SK-N-MC (cell line): ENCODE results near the gene PTPRN.
A peak's percentile ranks its signal among the peaks of the same experiment; 100 is the strongest.

Experiments used
- DNase-seq: peaks from one replicate; pipeline ENCODE4 v3.0.0-alpha.2; 2011; ENCODE audit warnings: low read depth, low spot score
- H3K27ac ChIP-seq: fragments of 200-600 bp; sonication (generic); 2 replicates; pipeline ENCODE4 v1.5.1; 2016; ENCODE audit warnings: mixed run types
- H3K36me3 ChIP-seq: fragments of 200-600 bp; sonication (generic); 2 replicates; pipeline ENCODE4 v1.6.1; 2017; ENCODE audit warnings: antibody characterized with exemption, low read length, mixed read lengths; ENCODE audit not compliant: insufficient read depth
- H3K4me3 ChIP-seq: fragments of 200-600 bp; sonication (generic); 2 replicates; pipeline ENCODE4 v1.5.1; 2016
- H3K9ac ChIP-seq: fragments of 200-600 bp; sonication (generic); 2 replicates; pipeline ENCODE4 v1.8.0; 2017; ENCODE audit warnings: mixed run types, mixed read lengths; ENCODE audit not compliant: insufficient read length
- H3K9me3 ChIP-seq: fragments of 200-600 bp; sonication (generic); 2 replicates; pipeline ENCODE4 v1.6.1; 2017; ENCODE audit warnings: low read depth, mild to moderate bottlenecking, antibody characterized with exemption, low read length, moderate library complexity, mixed read lengths
- EZH2 ChIP-seq: fragments of 200-600 bp; sonication (generic); IDR thresholded peaks from one replicate; pipeline ENCODE4 v1.6.1; 2017; ENCODE audit warnings: antibody characterized with exemption
- FOXP2 ChIP-seq: optimal IDR thresholded peaks from 2 replicates; pipeline ENCODE3; 2011; ENCODE audit warnings: mild to moderate bottlenecking, moderate library complexity; ENCODE audit not compliant: insufficient read depth; ENCODE audit errors: extremely low read length, control extremely low read depth
- POLR2AphosphoS5 ChIP-seq: IDR thresholded peaks from 2 replicates; pipeline ENCODE4 v1.6.1; 2012; ENCODE audit warnings: mild to moderate bottlenecking, low read depth, low read length, borderline replicate concordance

PTPRN gene

GRCh38 chr2:219248845-219249202 is 60.4 kb downstream of the PTPRN start:
- H3K4me3 ChIP-seq, result peak overlapping the region; percentile 34; the same call in 1 of the 2 replicates
- TF ChIP-seq POLR2AphosphoS5, result no peak
- no peak for TF ChIP-seq EZH2
- TF ChIP-seq FOXP2, result no peak
- DNase-seq, result no peak
- no peak overlapping the region for H3K9ac ChIP-seq
- H3K9me3 ChIP-seq, result no peaks in the 10 kb centered on the region
- no peaks in the 10 kb centered on the region; the same call in 1 of the 2 replicates for H3K36me3 ChIP-seq
- H3K27ac ChIP-seq, result peak overlapping the region; percentile 87

- Histone ChIP-seq H3K9me3 (no peaks in the 10 kb centered on the region), H3K27ac (no peak overlapping the region), H3K4me3 (no peak overlapping the region), H3K36me3 (no peaks in the 10 kb centered on the region; the same call in 1 of the 2 replicates), H3K9ac (no peak overlapping the region)
- TF ChIP-seq EZH2 (no peak), FOXP2 (no peak), POLR2AphosphoS5 (no peak)
- no peak for DNase-seq
Observed at GRCh38 chr2:219247678-219248642, 61.2 kb downstream of the PTPRN start.

- Histone ChIP-seq H3K27ac (no peak overlapping the region), H3K9me3 (no peaks in the 10 kb centered on the region), H3K9ac (no peak overlapping the region), H3K4me3 (no peak overlapping the region), H3K36me3 (no peaks in the 10 kb centered on the region; the same call in 1 of the 2 replicates)
- TF ChIP-seq FOXP2 (no peak), EZH2 (no peak), POLR2AphosphoS5 (no peak)
- DNase-seq, result no peak
Observed at GRCh38 chr2:219246559-219246958, 62.6 kb downstream of the PTPRN start.

GRCh38 chr2:219245899-219246230 is 63.3 kb downstream of the PTPRN start:
- DNase-seq, result no peak
- peak overlapping the region; percentile 87 for H3K9ac ChIP-seq
- no peaks in the 10 kb centered on the region; the same call in 1 of the 2 replicates for H3K36me3 ChIP-seq
- no peaks in the 10 kb centered on the region for H3K9me3 ChIP-seq
- H3K4me3 ChIP-seq, result peak overlapping the region; percentile 99
- TF ChIP-seq POLR2AphosphoS5, result no peak
- no peak for TF ChIP-seq EZH2
- no peak for TF ChIP-seq FOXP2
- no peak overlapping the region for H3K27ac ChIP-seq

GRCh38 chr2:219245148-219245898 is 63.9 kb downstream of the PTPRN start, which contains the start of the genes GLB1L and STK16:
TSS of gene GLB1L (minus strand) at chr2:219245444. CDS start at chr2:219243573, 1,871 bp downstream.
TSS of gene STK16 (plus strand) at chr2:219245479. CDS start at chr2:219246000, 521 bp downstream.
- Histone ChIP-seq H3K9ac (peak within 1 kb of the TSS; percentile 87), H3K9me3 (no peaks in the 10 kb centered on the region), H3K4me3 (peak within 1 kb of the TSS; percentile 99), H3K27ac (no peak within 1 kb of the TSS), H3K36me3 (no peaks in the 10 kb centered on the region; the same call in 1 of the 2 replicates)
- no peak for DNase-seq
- peak; percentile 90 for TF ChIP-seq POLR2AphosphoS5
- TF ChIP-seq FOXP2, result peak; percentile 9
- TF ChIP-seq EZH2, result no peak

GRCh38 chr2:219244789-219245147 is 64.4 kb downstream of the PTPRN start:
- Histone ChIP-seq H3K4me3 (peak overlapping the region; percentile 99), H3K9ac (peak overlapping the region; percentile 87), H3K9me3 (no peaks in the 10 kb centered on the region), H3K27ac (no peak overlapping the region), H3K36me3 (no peaks in the 10 kb centered on the region; the same call in 1 of the 2 replicates)
- TF ChIP-seq EZH2 (no peak), POLR2AphosphoS5 (no peak), FOXP2 (no peak)
- no peak for DNase-seq

GRCh38 chr2:219243291-219243761 is 65.9 kb downstream of the PTPRN start:
- no peak overlapping the region for H3K27ac ChIP-seq
- TF ChIP-seq EZH2 (no peak), POLR2AphosphoS5 (no peak), FOXP2 (no peak)
- H3K9ac ChIP-seq, result no peak overlapping the region
- no peaks in the 10 kb centered on the region for H3K9me3 ChIP-seq
- no peaks in the 10 kb centered on the region; the same call in 1 of the 2 replicates for H3K36me3 ChIP-seq
- no peak for DNase-seq
- no peak overlapping the region for H3K4me3 ChIP-seq
